GM21619 (cell line): ENCODE measurements around the gene KIF13A.
"Not testable (repeated sequence)": the region's sequence is repeated elsewhere in the genome, so short reads cannot be mapped to it uniquely, and the experiment has no call there.

Source experiments
- ATAC-seq: cut with Tn5 transposase; IDR thresholded peaks from one replicate; pipeline ENCODE4 v1.9.1; 2021; ENCODE audit not compliant: unreplicated experiment

The KIF13A gene

GRCh38 chr6:17971128-17972073 lies 16.0 kb downstream of the KIF13A start:
- ATAC-seq = no peak

- ATAC-seq = no peak
These were observed 18.6 kb downstream of the KIF13A start for GRCh38 chr6:17968876-17969275.

GRCh38 chr6:17967668-17968518 lies 19.5 kb downstream of the KIF13A start:
- ATAC-seq = no peak

- no peak for ATAC-seq
These were observed 21.0 kb downstream of the KIF13A start for GRCh38 chr6:17966451-17966850.

GRCh38 chr6:17965397-17965796 lies 22.0 kb downstream of the KIF13A start:
- no peak for ATAC-seq

GRCh38 chr6:17964633-17965032 lies 22.8 kb downstream of the KIF13A start:
- no peak for ATAC-seq

GRCh38 chr6:17962436-17963031 lies 24.9 kb downstream of the KIF13A start:
- ATAC-seq = no peak

- ATAC-seq = no peak
These were observed 28.1 kb downstream of the KIF13A start for GRCh38 chr6:17959302-17959701.

GRCh38 chr6:17957904-17958620 lies 29.4 kb downstream of the KIF13A start:
- ATAC-seq = no peak

- no peak for ATAC-seq
These were observed 29.9 kb downstream of the KIF13A start for GRCh38 chr6:17957498-17957897.

GRCh38 chr6:17957086-17957485 lies 30.3 kb downstream of the KIF13A start:
- ATAC-seq = no peak

- no peak for ATAC-seq
These were observed 37.3 kb downstream of the KIF13A start for GRCh38 chr6:17950095-17950494.

- ATAC-seq = no peak
These were observed 38.3 kb downstream of the KIF13A start for GRCh38 chr6:17949168-17949567.

GRCh38 chr6:17948725-17949124 lies 38.7 kb downstream of the KIF13A start:
- no peak for ATAC-seq

GRCh38 chr6:17947574-17947973 lies 39.9 kb downstream of the KIF13A start:
- not testable (repeated sequence) for ATAC-seq

- ATAC-seq = no peak
These were observed 41.9 kb downstream of the KIF13A start for GRCh38 chr6:17945575-17945974.

- no peak for ATAC-seq
These were observed 42.3 kb downstream of the KIF13A start for GRCh38 chr6:17945111-17945510.

- no peak for ATAC-seq
These were observed 46.1 kb downstream of the KIF13A start for GRCh38 chr6:17941318-17941717.

GRCh38 chr6:17940151-17940792 lies 47.2 kb downstream of the KIF13A start:
- no peak for ATAC-seq

GRCh38 chr6:17938901-17939300 lies 48.5 kb downstream of the KIF13A start:
- ATAC-seq = no peak
